GM18873 (cell line): ENCODE measurements around the gene ZNRF1.
"Not testable (repeated sequence)": the region's sequence is repeated elsewhere in the genome, so short reads cannot be mapped to it uniquely, and the experiment has no call there.

Experiments used
- ATAC-seq: cut with Tn5 transposase; IDR thresholded peaks from one replicate; pipeline ENCODE4 v1.9.1; 2021; ENCODE audit warnings: mild to moderate bottlenecking, moderate library complexity, moderate number of reproducible peaks; ENCODE audit not compliant: unreplicated experiment, low FRiP score

The ZNRF1 gene

DNA sequence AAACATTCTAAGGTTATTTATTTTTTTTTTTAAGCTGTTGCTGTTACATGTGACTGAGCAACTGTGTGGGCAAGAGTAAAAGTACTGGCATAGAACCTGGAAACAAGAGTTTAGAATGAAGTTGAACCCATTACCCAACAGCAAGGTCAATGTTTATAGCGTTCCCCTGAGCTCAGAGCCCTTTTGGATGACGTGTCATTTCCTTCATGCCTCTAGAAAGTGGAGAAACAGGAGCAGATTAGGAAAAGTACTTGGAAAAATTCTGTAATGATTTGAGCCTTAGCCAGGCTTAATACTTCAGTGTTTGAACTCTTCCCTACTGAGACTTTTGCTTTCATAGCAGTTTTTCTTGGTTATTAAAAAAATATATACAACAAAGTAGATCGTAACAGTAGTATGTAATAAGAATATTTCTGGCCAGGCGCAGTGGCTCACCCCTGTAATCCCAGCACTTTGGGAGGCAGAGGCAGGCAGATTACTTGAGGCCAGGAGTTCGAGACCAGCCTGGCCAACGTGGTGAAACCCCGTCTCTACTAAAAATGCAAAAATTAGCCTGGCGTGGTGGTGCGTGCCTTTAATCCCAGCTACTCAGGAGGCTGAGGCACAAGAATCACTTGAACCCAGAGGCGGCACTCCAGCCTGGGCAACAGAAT lies 27.5 kb downstream of the ZNRF1 start:
- not testable (repeated sequence) for ATAC-seq

DNA sequence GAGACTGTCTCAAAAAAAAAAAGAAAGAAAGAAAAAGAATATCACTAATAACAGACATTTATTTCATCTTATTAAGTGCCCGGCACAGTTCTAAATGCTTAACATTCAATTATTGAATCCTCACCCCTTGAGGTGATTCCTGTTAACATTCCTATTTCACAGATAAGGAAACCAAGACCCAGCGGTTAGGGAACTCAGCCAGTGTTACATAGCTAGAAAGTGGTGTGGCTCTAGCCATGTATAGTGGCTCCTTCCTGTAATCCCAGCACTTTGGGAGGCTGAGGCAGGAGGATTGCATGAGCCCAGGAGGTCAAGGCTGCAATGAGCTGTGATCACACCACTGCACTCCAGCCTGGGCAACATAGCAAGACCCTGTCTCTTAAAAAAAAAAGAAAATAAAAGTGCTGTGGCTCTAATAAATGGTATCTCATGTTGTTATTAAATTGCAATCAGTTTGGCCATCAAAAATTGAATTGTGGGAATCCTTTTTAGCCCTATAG lies 28.1 kb downstream of the ZNRF1 start:
- ATAC-seq = no peak

GRCh38 chr16:75027520-75028300 lies 28.9 kb downstream of the ZNRF1 start:
- no peak for ATAC-seq

DNA sequence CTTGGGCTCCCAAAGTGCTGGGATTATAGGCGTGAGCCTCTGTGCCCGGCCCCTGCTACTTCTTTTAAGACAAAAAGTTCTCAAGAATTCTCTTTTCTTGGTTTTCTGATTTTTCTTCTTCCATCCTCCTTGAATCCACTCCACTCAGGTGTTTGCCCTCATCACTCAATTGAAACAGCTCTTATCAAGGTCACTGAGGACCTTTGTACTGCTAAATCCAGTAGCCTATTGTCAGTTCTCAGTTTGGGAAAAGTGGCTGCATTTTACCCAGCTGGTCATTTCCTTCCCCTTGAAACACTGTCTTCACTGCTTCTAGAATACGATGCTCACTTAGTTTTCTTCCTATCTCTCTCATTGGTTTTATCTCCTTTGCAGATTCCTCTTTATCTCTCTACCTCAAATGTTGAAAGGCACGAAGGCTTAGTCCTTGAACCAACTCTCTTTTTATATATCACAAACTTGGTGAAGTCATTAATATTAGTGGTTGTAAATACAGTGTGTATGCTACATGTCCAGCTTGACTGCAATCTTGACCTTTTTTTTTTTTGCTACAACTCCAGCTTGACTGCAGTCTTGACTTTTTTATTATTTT lies 29.8 kb downstream of the ZNRF1 start:
- ATAC-seq = no peak

- no peak for ATAC-seq
Observed at GRCh38 chr16:75029854-75030253, 31.0 kb downstream of the ZNRF1 start.

DNA sequence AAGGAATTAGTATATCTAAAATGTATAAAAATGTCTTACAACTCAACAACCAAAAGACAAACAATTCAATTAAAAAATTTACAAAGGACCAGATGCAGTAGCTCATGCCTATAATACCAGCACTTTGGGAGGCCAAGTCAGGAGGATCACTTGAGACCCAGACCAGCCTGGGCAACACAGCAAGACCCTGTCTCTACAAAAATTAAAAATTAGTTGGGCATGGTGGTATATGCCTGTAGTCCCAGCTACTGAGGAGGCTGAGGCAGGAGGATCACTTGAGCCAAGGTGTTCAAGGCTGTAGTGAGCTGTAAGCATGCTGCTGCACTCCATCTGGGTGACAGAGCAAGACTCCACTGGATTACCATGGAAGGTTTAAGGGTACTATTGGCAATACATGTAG lies 33.8 kb downstream of the ZNRF1 start:
- ATAC-seq = no peak

- ATAC-seq = no peak
Observed at GRCh38 chr16:75035410-75035968, 36.7 kb downstream of the ZNRF1 start.

GRCh38 chr16:75038036-75038858 lies 39.4 kb downstream of the ZNRF1 start:
- no peak for ATAC-seq

- ATAC-seq = no peak
Observed at GRCh38 chr16:75039941-75040340, 41.1 kb downstream of the ZNRF1 start.

DNA sequence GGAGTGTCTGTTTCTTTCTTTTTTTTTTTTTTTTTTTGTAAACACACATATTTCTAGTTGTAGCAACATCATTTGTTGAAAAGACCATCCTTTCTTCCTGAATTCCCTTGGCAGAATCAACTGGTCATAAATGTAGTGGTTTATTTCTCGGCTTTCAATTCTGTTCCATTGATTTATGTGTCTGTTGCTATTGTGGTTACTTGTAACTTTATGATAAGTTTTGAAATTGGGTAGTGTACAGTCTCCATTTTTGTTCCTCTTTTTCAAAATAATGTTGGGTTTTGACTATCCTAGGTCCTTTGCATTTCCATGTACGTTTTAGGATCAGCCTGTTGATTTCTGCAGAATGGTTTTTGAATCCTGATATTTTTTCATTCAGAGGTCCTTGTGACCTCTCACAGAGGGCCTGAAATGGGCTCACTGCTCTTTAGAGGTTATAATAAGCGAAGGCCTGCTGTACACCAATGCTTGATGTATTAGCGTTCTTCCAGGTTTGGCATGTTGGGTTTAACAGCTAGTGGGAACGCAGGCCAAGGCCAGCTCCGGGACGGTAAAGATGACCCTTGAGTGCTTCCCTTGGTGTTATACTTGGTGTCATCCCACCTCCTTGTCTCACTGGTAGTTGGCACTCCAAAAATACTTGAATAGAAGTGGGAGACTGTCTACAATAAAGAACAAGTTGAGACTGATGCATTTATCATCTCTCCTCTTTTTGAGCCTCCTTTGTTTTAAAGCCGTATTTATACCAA lies 43.8 kb downstream of the ZNRF1 start:
- ATAC-seq = no peak

GRCh38 chr16:75043175-75043895 lies 44.5 kb downstream of the ZNRF1 start:
- ATAC-seq = peak; percentile 49

DNA sequence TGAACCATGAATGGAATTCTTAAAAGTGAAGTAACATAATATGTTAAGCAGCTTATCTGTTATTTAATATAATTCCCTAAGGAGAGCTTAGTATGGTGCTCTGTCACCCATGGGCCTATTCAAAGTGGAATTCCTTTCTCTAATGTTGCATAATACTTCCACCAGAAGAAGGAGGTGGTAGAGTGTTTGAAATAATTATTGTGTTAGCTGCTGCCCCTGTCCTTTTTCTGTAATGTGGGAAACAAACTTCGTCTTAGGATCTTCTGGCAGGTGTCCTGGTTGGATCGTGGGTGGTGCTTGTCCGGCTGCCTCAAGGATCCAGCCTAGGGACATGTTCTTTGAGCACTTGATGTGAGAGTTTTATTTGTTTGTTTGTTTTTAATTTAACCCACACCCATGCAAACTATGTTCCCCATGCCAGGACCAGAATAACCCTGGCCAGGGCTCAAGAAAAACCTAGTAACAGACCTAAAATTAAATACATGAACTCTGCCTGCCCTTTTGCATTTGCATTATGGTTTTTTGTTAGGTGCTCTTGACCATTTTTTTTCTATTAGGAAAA lies 46.1 kb downstream of the ZNRF1 start:
- no peak for ATAC-seq

DNA sequence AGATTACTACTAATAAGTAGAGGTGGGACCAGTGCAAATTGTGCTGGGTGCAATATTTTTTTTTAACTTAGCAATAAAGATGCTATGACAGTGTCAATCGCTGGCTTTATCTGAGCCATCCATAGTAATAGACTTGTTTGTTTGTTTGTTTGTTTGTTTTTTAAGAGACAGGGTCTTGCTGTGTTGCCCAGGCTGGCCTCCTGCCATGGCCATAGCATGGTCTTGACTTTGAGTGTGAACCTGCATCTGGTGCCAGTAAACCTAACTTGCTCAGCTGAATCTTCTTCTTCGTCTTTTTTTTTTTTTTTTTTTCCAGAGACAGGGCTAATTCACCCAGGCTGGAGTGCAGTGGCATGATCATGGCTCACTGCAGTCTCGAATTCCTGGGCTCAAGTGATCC lies 46.6 kb downstream of the ZNRF1 start:
- ATAC-seq = no peak

DNA sequence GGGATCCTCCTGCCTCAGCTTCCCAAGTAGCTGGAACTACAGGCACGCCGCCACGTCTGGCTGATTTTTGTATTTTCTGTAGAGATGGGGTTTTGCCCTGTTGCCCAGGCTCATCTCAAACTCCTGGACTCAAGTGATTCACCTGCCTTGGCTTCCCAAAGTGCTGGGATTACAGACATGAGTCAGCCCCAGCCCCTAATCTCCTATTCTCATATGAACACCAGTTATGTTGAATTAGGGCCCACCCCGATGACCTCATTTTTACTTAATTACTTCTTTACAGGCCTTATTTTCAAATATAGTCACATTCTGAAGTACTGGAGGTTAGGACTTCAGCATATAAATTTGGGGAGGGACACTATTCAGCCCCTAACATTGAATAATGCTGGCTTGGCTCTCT lies 49.2 kb downstream of the ZNRF1 start:
- no peak for ATAC-seq

DNA sequence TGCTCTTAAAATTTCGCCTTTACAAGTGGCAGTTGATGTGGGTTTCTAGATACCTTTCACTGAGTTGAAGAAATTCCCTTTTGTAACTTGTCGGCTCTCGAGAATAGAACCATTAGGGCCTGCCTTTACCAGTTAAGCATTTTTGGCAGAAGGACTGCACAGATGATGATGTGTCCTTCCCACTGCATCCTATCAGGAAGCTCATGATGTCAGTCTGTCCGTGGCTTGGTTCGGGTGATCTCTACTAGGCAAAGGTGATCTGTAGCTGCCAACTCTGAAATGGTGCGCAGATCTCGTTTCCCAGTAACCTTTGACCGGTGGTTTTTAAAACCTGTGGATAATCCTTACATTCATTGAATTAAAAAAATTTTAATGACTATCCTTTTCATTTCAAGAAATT lies 49.7 kb downstream of the ZNRF1 start:
- no peak for ATAC-seq

- no peak for ATAC-seq
Observed at GRCh38 chr16:75052481-75053202, 53.8 kb downstream of the ZNRF1 start.

- no peak for ATAC-seq
Observed at GRCh38 chr16:75053791-75054555, 55.1 kb downstream of the ZNRF1 start.
